ENCODE data around the gene MRPL34. TPM values are rescaled to one million over a fixed set of nuclear protein-coding genes. Genes with fewer than 3 reads are reported as not detected.

The MRPL34 gene
- total and polyA plus RNA-seq, 3 experiments from 2014 or later = 136 to 227 (median 138) TPM

GRCh38 chr19:17337675-17338432 lies 32.2 kb downstream of the MRPL34 start:
- Mint-ChIP-seq H3K27ac (peak overlapping the region; percentile 84 to 99 (median 92)), H3K4me1 (peaks cover 23 to 50% (median 33%) of the 10 kb centered on the region in 3 donors), H3K9me3 (no peaks in the 10 kb centered on the region), H3K36me3 (peaks cover 0 to 23% (median under 1%) of the 10 kb centered on the region in 3 donors), H3K27me3 (no peaks in the 10 kb centered on the region), H3K4me3 (peak overlapping the region; percentile 83 to 94 (median 90))
- H3K27ac ChIP-seq (ENCODE audit: low read depth, low read length) = peak overlapping the region; percentile 91
- ChIA-PET CTCF (no interaction called here), POLR2A (no interaction called here)
- peak in 3 of 5 donors; percentile 6 to 57 (median 27) for DNase-seq
- H3K27me3 ChIP-seq (ENCODE audit: insufficient read depth, low read length, poor library complexity, severe bottlenecking) = no peaks in the 10 kb centered on the region
- no peaks in the 10 kb centered on the region for H3K9me3 ChIP-seq (ENCODE audit: low read length)
- H3K36me3 ChIP-seq (ENCODE audit: insufficient read depth, low read length) = no peaks in the 10 kb centered on the region
- peaks cover 24% of the 10 kb centered on the region for H3K4me1 ChIP-seq (ENCODE audit: insufficient read depth, low read length)
- H3K4me3 ChIP-seq (ENCODE audit: low read length) = peak overlapping the region; percentile 94

GRCh38 chr19:17338433-17339078 lies 32.9 kb downstream of the MRPL34 start:
- Histone ChIP-seq H3K4me1 (ENCODE audit: insufficient read depth, low read length) (peaks cover 23% of the 10 kb centered on the region), H3K9me3 (ENCODE audit: low read length) (no peaks in the 10 kb centered on the region), H3K4me3 (ENCODE audit: low read length) (peak overlapping the region; percentile 94), H3K27me3 (ENCODE audit: insufficient read depth, low read length, poor library complexity, severe bottlenecking) (no peaks in the 10 kb centered on the region), H3K36me3 (ENCODE audit: insufficient read depth, low read length) (no peaks in the 10 kb centered on the region), H3K27ac (ENCODE audit: low read depth, low read length) (peak overlapping the region; percentile 91)
- H3K4me3 Mint-ChIP-seq = peak overlapping the region; percentile 83 to 94 (median 90)
- DNase-seq = no peak
- H3K9me3 Mint-ChIP-seq = no peaks in the 10 kb centered on the region
- CTCF ChIA-PET = no interaction called here
- no peaks in the 10 kb centered on the region for H3K27me3 Mint-ChIP-seq
- H3K27ac Mint-ChIP-seq = peak overlapping the region in 2 of 8 donors; percentile 24 to 96
- POLR2A ChIA-PET = no interaction called here
- peaks cover 23 to 46% (median 33%) of the 10 kb centered on the region in 3 donors for H3K4me1 Mint-ChIP-seq
- H3K36me3 Mint-ChIP-seq = peaks cover 0 to 23% (median 0%) of the 10 kb centered on the region in 3 donors

- Mint-ChIP-seq H3K9me3 (no peaks in the 10 kb centered on the region), H3K27me3 (no peaks in the 10 kb centered on the region), H3K4me3 (peak overlapping the region; percentile 68 to 94 (median 87)), H3K27ac (no peak overlapping the region), H3K4me1 (peaks cover 19 to 41% (median 27%) of the 10 kb centered on the region in 3 donors), H3K36me3 (peaks cover 0 to 21% (median 0%) of the 10 kb centered on the region in 3 donors)
- peaks cover 18% of the 10 kb centered on the region for H3K4me1 ChIP-seq (ENCODE audit: insufficient read depth, low read length)
- no peaks in the 10 kb centered on the region for H3K36me3 ChIP-seq (ENCODE audit: insufficient read depth, low read length)
- no peak overlapping the region for H3K4me3 ChIP-seq (ENCODE audit: low read length)
- no peaks in the 10 kb centered on the region for H3K9me3 ChIP-seq (ENCODE audit: low read length)
- CTCF ChIA-PET = no interaction called here
- no peaks in the 10 kb centered on the region for H3K27me3 ChIP-seq (ENCODE audit: insufficient read depth, low read length, poor library complexity, severe bottlenecking)
- no peak overlapping the region for H3K27ac ChIP-seq (ENCODE audit: low read depth, low read length)
- no peak for DNase-seq
- POLR2A ChIA-PET = no interaction called here
Measured at GRCh38 chr19:17339088-17339741, 33.5 kb downstream of the MRPL34 start.

- Mint-ChIP-seq H3K4me1 (peaks cover 12 to 32% (median 19%) of the 10 kb centered on the region in 3 donors), H3K36me3 (peaks cover 0 to 21% (median 0%) of the 10 kb centered on the region in 3 donors), H3K9me3 (no peaks in the 10 kb centered on the region), H3K4me3 (no peak overlapping the region), H3K27ac (no peak overlapping the region), H3K27me3 (no peaks in the 10 kb centered on the region)
- H3K27me3 ChIP-seq (ENCODE audit: insufficient read depth, low read length, poor library complexity, severe bottlenecking) = no peaks in the 10 kb centered on the region
- no peak overlapping the region for H3K27ac ChIP-seq (ENCODE audit: low read depth, low read length)
- no peak overlapping the region for H3K4me3 ChIP-seq (ENCODE audit: low read length)
- ChIA-PET CTCF (no interaction called here), POLR2A (no interaction called here)
- H3K36me3 ChIP-seq (ENCODE audit: insufficient read depth, low read length) = no peaks in the 10 kb centered on the region
- no peak for DNase-seq
- H3K4me1 ChIP-seq (ENCODE audit: insufficient read depth, low read length) = peaks cover 12% of the 10 kb centered on the region
- no peaks in the 10 kb centered on the region for H3K9me3 ChIP-seq (ENCODE audit: low read length)
Measured at GRCh38 chr19:17340302-17340870, 34.7 kb downstream of the MRPL34 start.

GRCh38 chr19:17340871-17341357 lies 35.2 kb downstream of the MRPL34 start:
- no peak overlapping the region for H3K27ac Mint-ChIP-seq
- CTCF ChIA-PET = interaction anchor here (0.5 kb wide), 1 partner anchor 39 kb away, joined by 3 read pairs; no protein-coding TSS in a partner anchor

GRCh38 chr19:17341386-17341785 lies 35.7 kb downstream of the MRPL34 start:
- Mint-ChIP-seq H3K27me3 (no peaks in the 10 kb centered on the region), H3K9me3 (no peaks in the 10 kb centered on the region), H3K27ac (peak overlapping the region in 1 of 8 donors; percentile 6), H3K4me1 (peaks cover 15 to 31% (median 20%) of the 10 kb centered on the region in 3 donors), H3K36me3 (peaks cover 0 to 21% (median 0%) of the 10 kb centered on the region in 3 donors), H3K4me3 (peak overlapping the region in 1 of 7 donors; percentile 54)
- Histone ChIP-seq H3K4me3 (ENCODE audit: low read length) (no peak overlapping the region), H3K36me3 (ENCODE audit: insufficient read depth, low read length) (no peaks in the 10 kb centered on the region), H3K27me3 (ENCODE audit: insufficient read depth, low read length, poor library complexity, severe bottlenecking) (no peaks in the 10 kb centered on the region), H3K27ac (ENCODE audit: low read depth, low read length) (no peak overlapping the region), H3K9me3 (ENCODE audit: low read length) (no peaks in the 10 kb centered on the region), H3K4me1 (ENCODE audit: insufficient read depth, low read length) (peaks cover 8% of the 10 kb centered on the region)
- CTCF ChIA-PET = interaction anchor here (0.5 kb wide), 1 partner anchor 38 kb away, joined by 3 read pairs; no protein-coding TSS in a partner anchor
- POLR2A ChIA-PET = no interaction called here
- DNase-seq = no peak

More at GRCh38 chr19:17340871-17341357, 35.2 kb downstream of the MRPL34 start:
- no peaks in the 10 kb centered on the region for H3K9me3 ChIP-seq (ENCODE audit: low read length)
- H3K27me3 ChIP-seq (ENCODE audit: insufficient read depth, low read length, poor library complexity, severe bottlenecking) = no peaks in the 10 kb centered on the region
- H3K4me3 Mint-ChIP-seq = peak overlapping the region in 1 of 7 donors; percentile 54
- H3K27me3 Mint-ChIP-seq = no peaks in the 10 kb centered on the region
- no peaks in the 10 kb centered on the region for H3K9me3 Mint-ChIP-seq
- peaks cover 0 to 21% (median 0%) of the 10 kb centered on the region in 3 donors for H3K36me3 Mint-ChIP-seq
- H3K36me3 ChIP-seq (ENCODE audit: insufficient read depth, low read length) = no peaks in the 10 kb centered on the region
- POLR2A ChIA-PET = no interaction called here
- H3K4me1 ChIP-seq (ENCODE audit: insufficient read depth, low read length) = peaks cover 8% of the 10 kb centered on the region
- H3K4me1 Mint-ChIP-seq = peaks cover 12 to 29% (median 16%) of the 10 kb centered on the region in 3 donors
- no peak for DNase-seq
- no peak overlapping the region for H3K4me3 ChIP-seq (ENCODE audit: low read length)
- no peak overlapping the region for H3K27ac ChIP-seq (ENCODE audit: low read depth, low read length)

GRCh38 chr19:17341845-17342244 lies 36.2 kb downstream of the MRPL34 start:
- H3K27me3 Mint-ChIP-seq = peaks cover 0 to under 1% of the 10 kb centered on the region in 2 donors
- Histone ChIP-seq H3K27ac (ENCODE audit: low read depth, low read length) (no peak overlapping the region), H3K4me1 (ENCODE audit: insufficient read depth, low read length) (peaks cover 8% of the 10 kb centered on the region), H3K27me3 (ENCODE audit: insufficient read depth, low read length, poor library complexity, severe bottlenecking) (no peaks in the 10 kb centered on the region), H3K4me3 (ENCODE audit: low read length) (no peak overlapping the region), H3K36me3 (ENCODE audit: insufficient read depth, low read length) (no peaks in the 10 kb centered on the region), H3K9me3 (ENCODE audit: low read length) (no peaks in the 10 kb centered on the region)
- no peaks in the 10 kb centered on the region for H3K9me3 Mint-ChIP-seq
- CTCF ChIA-PET = no interaction called here
- no peak overlapping the region for H3K4me3 Mint-ChIP-seq
- DNase-seq = no peak
- peaks cover 0 to 19% (median 0%) of the 10 kb centered on the region in 3 donors for H3K36me3 Mint-ChIP-seq
- POLR2A ChIA-PET = interaction anchor here (0.6 kb wide), 2 partner anchors 10 to 1889 kb away, joined by 3 to 8 read pairs; no protein-coding TSS in a partner anchor
- H3K4me1 Mint-ChIP-seq = peaks cover 11 to 27% (median 16%) of the 10 kb centered on the region in 3 donors
- H3K27ac Mint-ChIP-seq = peak overlapping the region in 1 of 8 donors; percentile 6

All from CD8-positive, alpha-beta memory T cell (primary cell).